Psoas muscle (tissue), 8 donors: ENCODE results near the gene CYB5D1. TPM values are rescaled to one million over a fixed set of nuclear protein-coding genes. Genes with fewer than 3 reads are reported as not detected.

Source experiments
- ATAC-seq, 4 donors: fragments of 200-7000 bp; cut with Tn5 transposase; one replicate each; pipeline ENCODE4 v1.9.1; 2020; ENCODE audit warnings: moderate library complexity in 3 of 4, mild to moderate bottlenecking in 2 of 4
- DNase-seq, 2 donors: peaks; one replicate each; pipeline ENCODE4 v3.0.0-alpha.2; 2020
- H3K27ac ChIP-seq: fragments of 200-600 bp; one replicate; pipeline ENCODE4 v1.8.0; 2022
- H3K27me3 ChIP-seq, 3 donors: fragments of 200-600 bp in 1 of 3; one replicate each; pipeline versions ENCODE4 v1.6.1 to v1.8.0; 2013 to 2022; ENCODE audit warnings: low read length in 2 of 3, mild to moderate bottlenecking in 2 of 3, moderate library complexity in 1 of 3; ENCODE audit not compliant: insufficient read depth in 3 of 3
- H3K36me3 ChIP-seq, 2 donors: fragments of 200-600 bp in 1 of 2; one replicate each; pipeline versions ENCODE4 v1.6.1 to v1.8.0; 2013 to 2022; ENCODE audit warnings: low read depth in 1 of 2, mild to moderate bottlenecking in 1 of 2, moderate library complexity in 1 of 2; ENCODE audit not compliant: insufficient read depth in 1 of 2
- H3K4me1 ChIP-seq: fragments of 200-600 bp; one replicate; pipeline ENCODE4 v1.8.0; 2022
- H3K4me3 ChIP-seq: fragments of 200-600 bp; one replicate; pipeline ENCODE4 v1.8.0; 2022; ENCODE audit warnings: mild to moderate bottlenecking
- H3K9me3 ChIP-seq: fragments of 200-600 bp; one replicate; pipeline ENCODE4 v1.8.0; 2022
- WGBS, 3 donors: extraction: QIAGEN DNeasy Blood & Tissue Kit; methylation state at CpG; one replicate each; pipeline versions ENCODE4 v1.1.6 to v1.1.7; 2013; 5-methylcytosine and 5-hydroxymethylcytosine counted together
- intact Hi-C, 2 donors: fragments of 100-400 bp; cut with DNase I; formaldehyde crosslinking; loops; one replicate each; pipeline versions ENCODE4 v1.11.0 to v1.14.2; 2022
- polyA plus RNA-seq, 3 donors: library from polyadenylated mRNA; stranded (reverse); fragments of 200-250 nt; gene quantifications; one replicate each; pipeline ENCODE4 v1.2.3, GENCODE V29; 2013
- total RNA-seq, 4 donors: library from RNA; stranded (reverse); fragmentation: NEBNext Ultra II Directional in 2 of 4; extraction: Animal tissue kit (Norgen Biotek cat#: 25700) in 2 of 4; gene quantifications; one replicate each; pipeline versions ENCODE4 v1.2.1 to v1.2.4, GENCODE V29; 2021 to 2023
- TF ChIP-seq, protein P1 (sequence below): fragments of 200-600 bp; IDR thresholded peaks from one replicate; pipeline ENCODE4 v1.8.0; 2022; ENCODE audit warnings: antibody characterized with exemption
- donor health status: healthy with polysubstance abuse.
- donor health status: DM: no; HTN: no; CAD: no; lungs with moderate emphysema.
- donor health status: Bipolar disorder and iron deficiency.
- donor health status: healthy.
- donor health status: DM: yes; HTN: yes; CAD: no.
- donor health status: DM: no; HTN: no; CAD: no.
- donor health status: DM: no; HTN: no; CAD: no.
- donor health status: DM: yes; HTN: yes; CAD: no.

Gene CYB5D1
- total and polyA plus RNA-seq, 7 donors: 7.1 to 31.7 (median 10.4) TPM

DNA sequence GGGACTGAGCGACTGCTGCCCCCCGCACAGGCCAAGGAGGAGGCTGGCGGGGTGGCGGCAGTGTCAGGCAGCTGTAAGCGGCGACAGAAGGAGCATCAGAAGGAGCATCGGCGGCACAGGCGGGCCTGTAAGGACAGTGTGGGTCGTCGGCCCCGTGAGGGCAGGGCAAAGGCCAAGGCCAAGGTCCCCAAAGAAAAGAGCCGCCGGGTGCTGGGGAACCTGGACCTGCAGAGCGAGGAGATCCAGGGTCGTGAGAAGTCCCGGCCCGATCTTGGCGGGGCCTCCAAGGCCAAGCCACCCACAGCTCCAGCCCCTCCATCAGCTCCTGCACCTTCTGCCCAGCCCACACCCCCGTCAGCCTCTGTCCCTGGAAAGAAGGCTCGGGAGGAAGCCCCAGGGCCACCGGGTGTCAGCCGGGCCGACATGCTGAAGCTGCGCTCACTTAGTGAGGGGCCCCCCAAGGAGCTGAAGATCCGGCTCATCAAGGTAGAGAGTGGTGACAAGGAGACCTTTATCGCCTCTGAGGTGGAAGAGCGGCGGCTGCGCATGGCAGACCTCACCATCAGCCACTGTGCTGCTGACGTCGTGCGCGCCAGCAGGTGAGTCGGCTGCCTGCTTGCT, 8.6 kb upstream of the CYB5D1 start:
- peak in 1 of 2 donors; percentile 58 for DNase-seq
- WGBS, 3 donors: 83 to 90% (median 84%) methylated on average over 25 to 35 of the region's 35 CpGs
- Histone ChIP-seq H3K4me1 (peaks cover 17% of the 10 kb centered on the region), H3K27me3 (no peaks in the 10 kb centered on the region), H3K27ac (no peak overlapping the region), H3K9me3 (no peaks in the 10 kb centered on the region), H3K4me3 (no peak overlapping the region), H3K36me3 (peaks cover 10 to 88% of the 10 kb centered on the region in 2 donors)
- ATAC-seq: no peak
- TF ChIP-seq, protein P1, sequence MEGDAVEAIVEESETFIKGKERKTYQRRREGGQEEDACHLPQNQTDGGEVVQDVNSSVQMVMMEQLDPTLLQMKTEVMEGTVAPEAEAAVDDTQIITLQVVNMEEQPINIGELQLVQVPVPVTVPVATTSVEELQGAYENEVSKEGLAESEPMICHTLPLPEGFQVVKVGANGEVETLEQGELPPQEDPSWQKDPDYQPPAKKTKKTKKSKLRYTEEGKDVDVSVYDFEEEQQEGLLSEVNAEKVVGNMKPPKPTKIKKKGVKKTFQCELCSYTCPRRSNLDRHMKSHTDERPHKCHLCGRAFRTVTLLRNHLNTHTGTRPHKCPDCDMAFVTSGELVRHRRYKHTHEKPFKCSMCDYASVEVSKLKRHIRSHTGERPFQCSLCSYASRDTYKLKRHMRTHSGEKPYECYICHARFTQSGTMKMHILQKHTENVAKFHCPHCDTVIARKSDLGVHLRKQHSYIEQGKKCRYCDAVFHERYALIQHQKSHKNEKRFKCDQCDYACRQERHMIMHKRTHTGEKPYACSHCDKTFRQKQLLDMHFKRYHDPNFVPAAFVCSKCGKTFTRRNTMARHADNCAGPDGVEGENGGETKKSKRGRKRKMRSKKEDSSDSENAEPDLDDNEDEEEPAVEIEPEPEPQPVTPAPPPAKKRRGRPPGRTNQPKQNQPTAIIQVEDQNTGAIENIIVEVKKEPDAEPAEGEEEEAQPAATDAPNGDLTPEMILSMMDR: no peak
- intact Hi-C loops: loop anchor here in 1 of 2 donors (10.0 kb wide), 1 partner anchor 224 kb away; the partner anchor contains the start of gene SAT2

GRCh38 chr17:7849751-7850504, 7.9 kb upstream of the CYB5D1 start:
- Histone ChIP-seq H3K9me3 (no peaks in the 10 kb centered on the region), H3K36me3 (peaks cover 10 to 91% of the 10 kb centered on the region in 2 donors), H3K4me3 (no peak overlapping the region), H3K4me1 (peaks cover 16% of the 10 kb centered on the region), H3K27me3 (no peaks in the 10 kb centered on the region), H3K27ac (no peak overlapping the region)
- intact Hi-C loops: loop anchor here (2.0 to 10.0 kb wide), 4 partner anchors 15 to 225 kb away; partner anchors contain the start of genes KDM6B (in 1 of the 2) and SAT2 (in 1 of the 2)
- DNase-seq (no peak), ATAC-seq (no peak)
- WGBS, 3 donors: 77 to 84% (median 81%) methylated on average over 12 of the region's 12 CpGs
- TF ChIP-seq, protein P1: no peak

DNA sequence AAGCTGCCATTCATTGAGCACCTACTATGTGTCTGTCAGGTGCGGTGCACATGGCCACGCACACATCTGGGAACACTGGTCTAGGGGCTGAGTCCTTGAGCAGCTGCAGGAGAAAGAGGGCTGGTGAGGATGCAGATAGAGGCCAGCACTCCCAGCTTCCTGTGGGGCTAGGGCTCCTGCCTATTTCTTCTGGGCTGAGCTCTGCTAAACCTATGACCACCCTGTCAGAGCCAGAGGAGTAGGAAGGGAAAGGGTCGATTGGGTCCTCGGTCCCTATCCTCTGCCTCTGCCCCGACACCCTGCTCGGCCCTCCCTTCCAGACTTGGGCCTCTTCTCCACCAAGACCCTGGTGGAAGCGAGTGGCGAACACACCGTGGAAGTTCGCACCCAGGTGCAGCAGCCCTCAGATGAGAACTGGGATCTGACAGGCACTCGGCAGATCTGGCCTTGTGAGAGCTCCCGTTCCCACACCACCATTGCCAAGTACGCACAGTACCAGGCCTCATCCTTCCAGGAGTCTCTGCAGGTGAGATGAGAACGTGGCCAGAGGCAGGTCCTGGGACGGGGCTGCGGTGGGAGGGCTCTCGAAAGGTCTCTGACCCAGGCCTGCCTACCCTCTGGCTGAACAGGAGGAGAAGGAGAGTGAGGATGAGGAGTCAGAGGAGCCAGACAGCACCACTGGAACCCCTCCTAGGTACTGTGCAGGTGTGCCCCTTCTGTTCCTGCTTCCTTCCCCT, 6.9 kb upstream of the CYB5D1 start:
- peaks cover 10 to 82% of the 10 kb centered on the region in 2 donors for H3K36me3 ChIP-seq
- DNase-seq (peak in 1 of 2 donors; percentile 52), ATAC-seq (peak in 1 of 4 donors; percentile 1)
- peak overlapping the region; percentile 16 for H3K27ac ChIP-seq
- TF ChIP-seq, protein P1: no peak
- peak overlapping the region; percentile 22 for H3K4me3 ChIP-seq
- H3K4me1 ChIP-seq: peaks cover 13% of the 10 kb centered on the region
- intact Hi-C loops: loop anchor here (2.0 to 5.0 kb wide), 3 partner anchors 16 to 109 kb away; partner anchors contain the start of gene KDM6B (in 1 of the 2)
- no peaks in the 10 kb centered on the region for H3K27me3 ChIP-seq
- H3K9me3 ChIP-seq: no peaks in the 10 kb centered on the region
- WGBS, 3 donors: 85 to 88% (median 87%) methylated on average over 17 of the region's 17 CpGs

DNA sequence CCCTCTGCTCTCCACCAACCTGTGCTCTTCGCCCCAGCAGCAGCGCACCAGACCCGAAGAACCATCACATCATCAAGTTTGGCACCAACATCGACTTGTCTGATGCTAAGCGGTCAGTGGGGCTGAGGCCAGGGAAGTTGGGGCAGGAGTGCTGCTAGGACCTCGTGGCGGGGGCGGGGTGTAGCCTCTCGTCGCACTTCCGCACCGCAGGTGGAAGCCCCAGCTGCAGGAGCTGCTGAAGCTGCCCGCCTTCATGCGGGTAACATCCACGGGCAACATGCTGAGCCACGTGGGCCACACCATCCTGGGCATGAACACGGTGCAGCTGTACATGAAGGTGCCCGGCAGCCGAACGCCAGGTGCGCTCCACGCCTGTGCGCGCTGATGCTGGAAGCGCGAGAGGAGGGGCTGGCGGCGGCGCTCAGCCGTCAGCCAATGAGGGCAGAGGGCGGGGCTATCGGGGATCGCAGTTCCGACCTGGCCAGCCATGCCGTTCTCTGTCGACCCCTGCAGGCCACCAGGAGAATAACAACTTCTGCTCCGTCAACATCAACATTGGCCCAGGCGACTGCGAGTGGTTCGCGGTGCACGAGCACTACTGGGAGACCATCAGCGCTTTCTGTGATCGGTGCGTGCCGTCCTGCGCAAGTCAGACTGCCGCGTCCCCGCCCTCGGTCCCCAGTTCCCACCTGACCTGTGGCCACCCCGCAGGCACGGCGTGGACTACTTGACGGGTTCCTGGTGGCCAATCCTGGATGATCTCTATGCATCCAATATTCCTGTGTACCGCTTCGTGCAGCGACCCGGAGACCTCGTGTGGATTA, 6.2 kb upstream of the CYB5D1 start:
- TF ChIP-seq, protein P1: peak; percentile 99
- H3K4me1 ChIP-seq: peaks cover 19% of the 10 kb centered on the region
- no peaks in the 10 kb centered on the region for H3K9me3 ChIP-seq
- ATAC-seq (peak; percentile 80 to 86 (median 86)), DNase-seq (peak; percentile 90 to 96)
- 20 to 21% (median 21%) methylated on average over 58 to 60 of the region's 60 CpGs for WGBS, 3 donors
- H3K27ac ChIP-seq: peak overlapping the region; percentile 23
- H3K36me3 ChIP-seq: peaks cover 10 to 74% of the 10 kb centered on the region in 2 donors
- peak overlapping the region; percentile 22 for H3K4me3 ChIP-seq
- no peaks in the 10 kb centered on the region for H3K27me3 ChIP-seq
- intact Hi-C loops: loop anchor here (2.0 to 5.0 kb wide), 3 partner anchors 17 to 109 kb away; partner anchors contain the start of gene KDM6B (in 1 of the 2)
